GM23338 (cell line): ENCODE data around the gene ALDH1L2.

Experiments used
- CREB1 ChIP-seq: fragments of 250-450 bp; sonication (Bioruptor Pico); IDR thresholded peaks from 2 replicates; pipeline ENCODE4 v1.5.0; 2020; ENCODE audit warnings: low read depth, mild to moderate bottlenecking, moderate library complexity
- EZH2 ChIP-seq: fragments of 200-600 bp; sonication (generic); IDR thresholded peaks from one replicate; pipeline ENCODE4 v1.8.0; 2017; ENCODE audit warnings: antibody characterized with exemption, mild to moderate bottlenecking, low read depth; ENCODE audit not compliant: unreplicated experiment
- EZH2phosphoT487 ChIP-seq: fragments of 200-600 bp; sonication (generic); IDR thresholded peaks from one replicate; pipeline ENCODE4 v1.8.1; 2018; ENCODE audit warnings: antibody characterized with exemption; ENCODE audit not compliant: unreplicated experiment
- JUNB ChIP-seq: IDR thresholded peaks from one replicate; pipeline ENCODE4 v1.6.1; 2016; ENCODE audit warnings: antibody characterized with exemption; ENCODE audit not compliant: unreplicated experiment
- NANOG ChIP-seq: IDR thresholded peaks from 2 replicates; pipeline ENCODE4 v1.6.1; 2016; ENCODE audit warnings: antibody characterized with exemption, borderline replicate concordance
- POLR2AphosphoS5 ChIP-seq: IDR thresholded peaks from 2 replicates; pipeline ENCODE4 v1.6.1; 2016; ENCODE audit warnings: antibody characterized with exemption, low read depth
- ZNF114 ChIP-seq: fragments of 250-450 bp; sonication (Bioruptor Pico); IDR thresholded peaks from 2 replicates; pipeline ENCODE4 v1.5.0; 2020; ENCODE audit warnings: mild to moderate bottlenecking, moderate library complexity
- ZNF331 ChIP-seq: fragments of 250-450 bp; sonication (Bioruptor Pico); IDR thresholded peaks from 2 replicates; pipeline ENCODE4 v1.5.0; 2020; ENCODE audit warnings: low read depth, mild to moderate bottlenecking, moderate library complexity
- TF ChIP-seq, protein P1 (sequence below), 2 experiments: fragments of 200-600 bp in 1 of 2; sonication (generic) in 1 of 2; conservative IDR thresholded peaks; 2 replicates each; pipeline versions ENCODE4 v1.5.1 to v1.6.1; 2016 to 2017; ENCODE audit warnings: antibody characterized with exemption in 2 of 2, low read depth in 2 of 2, mild to moderate bottlenecking in 2 of 2, moderate library complexity in 1 of 2
- TF ChIP-seq, protein P2 (sequence below): IDR thresholded peaks from one replicate; pipeline ENCODE4 v1.6.1; 2018; ENCODE audit warnings: antibody characterized with exemption; ENCODE audit not compliant: unreplicated experiment
- TF ChIP-seq, protein P3 (sequence below): fragments of 250-450 bp; sonication (Bioruptor Pico); IDR thresholded peaks from 2 replicates; pipeline ENCODE4 v1.5.0; 2020; ENCODE audit warnings: mild to moderate bottlenecking, moderate library complexity

DNA sequence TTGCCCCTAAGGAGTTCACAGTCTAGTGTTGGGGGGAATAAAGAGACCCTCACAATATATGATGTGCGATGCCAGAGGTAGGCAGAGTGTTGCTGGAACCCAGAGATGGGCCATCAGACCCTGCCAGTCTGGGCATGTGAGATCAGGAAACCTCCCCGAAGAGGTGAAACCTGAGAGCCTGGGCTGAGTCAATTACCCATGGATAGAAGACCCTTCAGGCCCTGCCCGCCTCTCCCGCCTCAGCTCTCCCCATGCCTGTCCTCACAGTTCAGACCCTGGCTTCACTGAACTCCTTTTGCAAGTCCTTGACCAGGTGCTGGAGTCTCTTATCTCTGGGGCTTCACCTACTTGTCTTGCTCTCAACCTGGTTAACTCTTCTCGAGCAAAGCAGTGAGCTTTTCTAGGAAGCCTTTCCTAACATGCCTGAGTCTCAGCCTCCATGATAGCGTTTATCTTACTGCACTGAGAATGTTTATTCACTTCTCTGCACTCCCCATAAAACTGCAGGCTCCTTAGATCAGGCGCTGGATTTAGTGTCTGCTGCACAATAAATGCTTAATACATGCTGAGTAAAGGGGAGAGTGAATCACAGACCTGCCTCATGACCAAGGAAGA lies 19.6 kb downstream of the ALDH1L2 start:
- TF ChIP-seq, protein P1, sequence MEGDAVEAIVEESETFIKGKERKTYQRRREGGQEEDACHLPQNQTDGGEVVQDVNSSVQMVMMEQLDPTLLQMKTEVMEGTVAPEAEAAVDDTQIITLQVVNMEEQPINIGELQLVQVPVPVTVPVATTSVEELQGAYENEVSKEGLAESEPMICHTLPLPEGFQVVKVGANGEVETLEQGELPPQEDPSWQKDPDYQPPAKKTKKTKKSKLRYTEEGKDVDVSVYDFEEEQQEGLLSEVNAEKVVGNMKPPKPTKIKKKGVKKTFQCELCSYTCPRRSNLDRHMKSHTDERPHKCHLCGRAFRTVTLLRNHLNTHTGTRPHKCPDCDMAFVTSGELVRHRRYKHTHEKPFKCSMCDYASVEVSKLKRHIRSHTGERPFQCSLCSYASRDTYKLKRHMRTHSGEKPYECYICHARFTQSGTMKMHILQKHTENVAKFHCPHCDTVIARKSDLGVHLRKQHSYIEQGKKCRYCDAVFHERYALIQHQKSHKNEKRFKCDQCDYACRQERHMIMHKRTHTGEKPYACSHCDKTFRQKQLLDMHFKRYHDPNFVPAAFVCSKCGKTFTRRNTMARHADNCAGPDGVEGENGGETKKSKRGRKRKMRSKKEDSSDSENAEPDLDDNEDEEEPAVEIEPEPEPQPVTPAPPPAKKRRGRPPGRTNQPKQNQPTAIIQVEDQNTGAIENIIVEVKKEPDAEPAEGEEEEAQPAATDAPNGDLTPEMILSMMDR (conservative IDR thresholded peaks at IDR 0.05; ENCODE audit: low read depth in 2 of 2): no peak
- TF ChIP-seq, protein P2, sequence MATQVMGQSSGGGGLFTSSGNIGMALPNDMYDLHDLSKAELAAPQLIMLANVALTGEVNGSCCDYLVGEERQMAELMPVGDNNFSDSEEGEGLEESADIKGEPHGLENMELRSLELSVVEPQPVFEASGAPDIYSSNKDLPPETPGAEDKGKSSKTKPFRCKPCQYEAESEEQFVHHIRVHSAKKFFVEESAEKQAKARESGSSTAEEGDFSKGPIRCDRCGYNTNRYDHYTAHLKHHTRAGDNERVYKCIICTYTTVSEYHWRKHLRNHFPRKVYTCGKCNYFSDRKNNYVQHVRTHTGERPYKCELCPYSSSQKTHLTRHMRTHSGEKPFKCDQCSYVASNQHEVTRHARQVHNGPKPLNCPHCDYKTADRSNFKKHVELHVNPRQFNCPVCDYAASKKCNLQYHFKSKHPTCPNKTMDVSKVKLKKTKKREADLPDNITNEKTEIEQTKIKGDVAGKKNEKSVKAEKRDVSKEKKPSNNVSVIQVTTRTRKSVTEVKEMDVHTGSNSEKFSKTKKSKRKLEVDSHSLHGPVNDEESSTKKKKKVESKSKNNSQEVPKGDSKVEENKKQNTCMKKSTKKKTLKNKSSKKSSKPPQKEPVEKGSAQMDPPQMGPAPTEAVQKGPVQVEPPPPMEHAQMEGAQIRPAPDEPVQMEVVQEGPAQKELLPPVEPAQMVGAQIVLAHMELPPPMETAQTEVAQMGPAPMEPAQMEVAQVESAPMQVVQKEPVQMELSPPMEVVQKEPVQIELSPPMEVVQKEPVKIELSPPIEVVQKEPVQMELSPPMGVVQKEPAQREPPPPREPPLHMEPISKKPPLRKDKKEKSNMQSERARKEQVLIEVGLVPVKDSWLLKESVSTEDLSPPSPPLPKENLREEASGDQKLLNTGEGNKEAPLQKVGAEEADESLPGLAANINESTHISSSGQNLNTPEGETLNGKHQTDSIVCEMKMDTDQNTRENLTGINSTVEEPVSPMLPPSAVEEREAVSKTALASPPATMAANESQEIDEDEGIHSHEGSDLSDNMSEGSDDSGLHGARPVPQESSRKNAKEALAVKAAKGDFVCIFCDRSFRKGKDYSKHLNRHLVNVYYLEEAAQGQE: no peak
- TF ChIP-seq POLR2AphosphoS5 (no peak), EZH2 (no peak), ZNF114 (CRISPR knock-in tag) (no peak), EZH2phosphoT487 (no peak), CREB1 (CRISPR knock-in tag) (no peak), JUNB (no peak), ZNF331 (CRISPR knock-in tag) (no peak), NANOG (no peak)
- TF ChIP-seq, protein P3, sequence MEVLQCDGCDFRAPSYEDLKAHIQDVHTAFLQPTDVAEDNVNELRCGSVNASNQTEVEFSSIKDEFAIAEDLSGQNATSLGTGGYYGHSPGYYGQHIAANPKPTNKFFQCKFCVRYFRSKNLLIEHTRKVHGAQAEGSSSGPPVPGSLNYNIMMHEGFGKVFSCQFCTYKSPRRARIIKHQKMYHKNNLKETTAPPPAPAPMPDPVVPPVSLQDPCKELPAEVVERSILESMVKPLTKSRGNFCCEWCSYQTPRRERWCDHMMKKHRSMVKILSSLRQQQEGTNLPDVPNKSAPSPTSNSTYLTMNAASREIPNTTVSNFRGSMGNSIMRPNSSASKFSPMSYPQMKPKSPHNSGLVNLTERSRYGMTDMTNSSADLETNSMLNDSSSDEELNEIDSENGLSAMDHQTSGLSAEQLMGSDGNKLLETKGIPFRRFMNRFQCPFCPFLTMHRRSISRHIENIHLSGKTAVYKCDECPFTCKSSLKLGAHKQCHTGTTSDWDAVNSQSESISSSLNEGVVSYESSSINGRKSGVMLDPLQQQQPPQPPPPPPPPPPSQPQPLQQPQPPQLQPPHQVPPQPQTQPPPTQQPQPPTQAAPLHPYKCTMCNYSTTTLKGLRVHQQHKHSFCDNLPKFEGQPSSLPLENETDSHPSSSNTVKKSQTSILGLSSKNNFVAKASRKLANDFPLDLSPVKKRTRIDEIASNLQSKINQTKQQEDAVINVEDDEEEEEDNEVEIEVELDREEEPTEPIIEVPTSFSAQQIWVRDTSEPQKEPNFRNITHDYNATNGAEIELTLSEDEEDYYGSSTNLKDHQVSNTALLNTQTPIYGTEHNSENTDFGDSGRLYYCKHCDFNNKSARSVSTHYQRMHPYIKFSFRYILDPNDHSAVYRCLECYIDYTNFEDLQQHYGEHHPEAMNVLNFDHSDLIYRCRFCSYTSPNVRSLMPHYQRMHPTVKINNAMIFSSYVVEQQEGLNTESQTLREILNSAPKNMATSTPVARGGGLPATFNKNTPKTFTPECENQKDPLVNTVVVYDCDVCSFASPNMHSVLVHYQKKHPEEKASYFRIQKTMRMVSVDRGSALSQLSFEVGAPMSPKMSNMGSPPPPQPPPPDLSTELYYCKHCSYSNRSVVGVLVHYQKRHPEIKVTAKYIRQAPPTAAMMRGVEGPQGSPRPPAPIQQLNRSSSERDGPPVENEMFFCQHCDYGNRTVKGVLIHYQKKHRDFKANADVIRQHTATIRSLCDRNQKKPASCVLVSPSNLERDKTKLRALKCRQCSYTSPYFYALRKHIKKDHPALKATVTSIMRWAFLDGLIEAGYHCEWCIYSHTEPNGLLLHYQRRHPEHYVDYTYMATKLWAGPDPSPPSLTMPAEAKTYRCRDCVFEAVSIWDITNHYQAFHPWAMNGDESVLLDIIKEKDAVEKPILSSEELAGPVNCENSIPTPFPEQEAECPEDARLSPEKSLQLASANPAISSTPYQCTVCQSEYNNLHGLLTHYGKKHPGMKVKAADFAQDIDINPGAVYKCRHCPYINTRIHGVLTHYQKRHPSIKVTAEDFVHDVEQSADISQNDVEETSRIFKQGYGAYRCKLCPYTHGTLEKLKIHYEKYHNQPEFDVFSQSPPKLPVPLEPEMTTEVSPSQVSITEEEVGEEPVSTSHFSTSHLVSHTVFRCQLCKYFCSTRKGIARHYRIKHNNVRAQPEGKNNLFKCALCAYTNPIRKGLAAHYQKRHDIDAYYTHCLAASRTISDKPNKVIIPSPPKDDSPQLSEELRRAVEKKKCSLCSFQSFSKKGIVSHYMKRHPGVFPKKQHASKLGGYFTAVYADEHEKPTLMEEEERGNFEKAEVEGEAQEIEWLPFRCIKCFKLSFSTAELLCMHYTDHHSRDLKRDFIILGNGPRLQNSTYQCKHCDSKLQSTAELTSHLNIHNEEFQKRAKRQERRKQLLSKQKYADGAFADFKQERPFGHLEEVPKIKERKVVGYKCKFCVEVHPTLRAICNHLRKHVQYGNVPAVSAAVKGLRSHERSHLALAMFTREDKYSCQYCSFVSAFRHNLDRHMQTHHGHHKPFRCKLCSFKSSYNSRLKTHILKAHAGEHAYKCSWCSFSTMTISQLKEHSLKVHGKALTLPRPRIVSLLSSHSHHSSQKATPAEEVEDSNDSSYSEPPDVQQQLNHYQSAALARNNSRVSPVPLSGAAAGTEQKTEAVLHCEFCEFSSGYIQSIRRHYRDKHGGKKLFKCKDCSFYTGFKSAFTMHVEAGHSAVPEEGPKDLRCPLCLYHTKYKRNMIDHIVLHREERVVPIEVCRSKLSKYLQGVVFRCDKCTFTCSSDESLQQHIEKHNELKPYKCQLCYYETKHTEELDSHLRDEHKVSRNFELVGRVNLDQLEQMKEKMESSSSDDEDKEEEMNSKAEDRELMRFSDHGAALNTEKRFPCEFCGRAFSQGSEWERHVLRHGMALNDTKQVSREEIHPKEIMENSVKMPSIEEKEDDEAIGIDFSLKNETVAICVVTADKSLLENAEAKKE: no peak
